HG03439 (cell line): ENCODE data around the gene PRIMPOL.
"Not testable (repeated sequence)": the region's sequence is repeated elsewhere in the genome, so short reads cannot be mapped to it uniquely, and the experiment has no call there.

ENCODE experiments used
- ATAC-seq: cut with Tn5 transposase; IDR thresholded peaks from one replicate; pipeline ENCODE4 v1.9.1; 2021; ENCODE audit warnings: mild to moderate bottlenecking, moderate library complexity; ENCODE audit not compliant: unreplicated experiment

The PRIMPOL gene

GRCh38 chr4:184636897-184637296 lies 12.6 kb upstream of the PRIMPOL start:
- no peak for ATAC-seq

GRCh38 chr4:184641022-184641421 lies 8.5 kb upstream of the PRIMPOL start:
- no peak for ATAC-seq

DNA sequence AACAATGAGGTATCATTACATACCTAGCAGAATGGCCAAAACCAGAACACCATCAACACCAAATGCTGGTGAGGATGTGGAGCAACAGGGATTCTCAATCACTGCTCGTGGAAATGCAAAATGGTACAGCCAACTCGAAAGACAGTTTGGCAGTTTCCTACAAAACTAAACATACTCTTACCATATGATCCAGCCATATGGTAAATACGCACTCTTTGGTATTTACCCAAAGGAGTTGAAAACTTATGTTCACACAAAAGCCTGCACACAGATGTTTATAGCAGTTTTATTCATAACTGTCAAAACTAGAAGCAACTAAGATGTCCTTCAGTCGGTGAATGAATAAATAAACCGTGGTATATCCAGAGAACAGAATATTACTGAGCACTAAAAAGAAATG lies 8.1 kb upstream of the PRIMPOL start:
- ATAC-seq = no peak

- no peak for ATAC-seq
These were observed 5.8 kb upstream of the PRIMPOL start for GRCh38 chr4:184643731-184644130.

GRCh38 chr4:184644553-184645307 lies 4.8 kb upstream of the PRIMPOL start:
- ATAC-seq = no peak

- no peak for ATAC-seq
These were observed 3.5 kb upstream of the PRIMPOL start for GRCh38 chr4:184645904-184646610.

DNA sequence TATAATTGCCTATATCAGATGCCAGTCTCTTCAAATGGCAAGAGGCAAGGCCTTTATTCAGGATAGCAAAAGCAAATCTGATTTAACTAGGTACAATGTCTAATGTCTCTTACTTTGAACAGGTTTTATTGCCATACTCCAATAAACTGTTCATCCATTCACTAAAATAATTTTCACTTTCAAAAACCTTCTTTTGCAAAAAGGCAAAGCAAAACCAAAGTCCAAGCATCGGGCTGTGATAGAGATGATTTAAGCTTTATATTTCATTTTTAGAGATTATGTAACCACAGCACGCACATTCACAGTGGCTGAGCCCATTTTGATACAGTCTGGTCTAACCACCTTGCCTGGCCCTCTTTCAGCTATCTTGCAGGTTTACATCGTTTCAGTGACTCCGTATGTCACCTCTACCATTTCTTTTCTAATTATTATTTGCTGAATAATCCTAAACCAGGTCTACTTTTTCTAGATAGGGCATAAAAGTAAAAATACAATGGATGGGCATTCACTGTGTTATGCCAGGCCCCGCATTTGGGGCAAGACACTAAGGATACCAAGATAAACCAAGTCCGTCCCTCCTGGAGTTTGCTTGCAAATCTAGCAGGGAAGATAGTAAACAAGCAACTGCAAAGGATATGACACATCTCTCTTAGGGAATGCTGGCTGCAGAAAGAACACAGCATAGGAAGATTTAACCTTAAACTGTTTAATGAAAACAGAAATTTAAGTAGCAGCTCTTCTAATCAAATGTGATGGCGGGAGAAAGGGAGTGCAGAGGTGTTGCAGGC lies 2.1 kb upstream of the PRIMPOL start:
- ATAC-seq = no peak

DNA sequence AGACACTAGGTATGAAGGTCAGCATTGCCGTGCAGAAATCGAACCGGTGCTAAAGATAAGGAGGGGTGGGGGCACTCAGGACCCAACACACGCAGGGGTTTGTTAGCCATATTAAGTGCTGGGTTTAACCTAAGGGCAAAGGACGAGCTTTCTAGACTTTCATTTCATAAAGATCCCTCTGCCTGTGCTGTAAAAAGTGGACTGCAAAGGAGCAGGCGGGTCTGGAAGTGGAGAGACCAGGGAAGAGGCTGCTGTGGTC lies 1.6 kb upstream of the PRIMPOL start:
- ATAC-seq = no peak

GRCh38 chr4:184648313-184649025 lies 1.1 kb upstream of the PRIMPOL start:
- peak; percentile 25 for ATAC-seq

DNA sequence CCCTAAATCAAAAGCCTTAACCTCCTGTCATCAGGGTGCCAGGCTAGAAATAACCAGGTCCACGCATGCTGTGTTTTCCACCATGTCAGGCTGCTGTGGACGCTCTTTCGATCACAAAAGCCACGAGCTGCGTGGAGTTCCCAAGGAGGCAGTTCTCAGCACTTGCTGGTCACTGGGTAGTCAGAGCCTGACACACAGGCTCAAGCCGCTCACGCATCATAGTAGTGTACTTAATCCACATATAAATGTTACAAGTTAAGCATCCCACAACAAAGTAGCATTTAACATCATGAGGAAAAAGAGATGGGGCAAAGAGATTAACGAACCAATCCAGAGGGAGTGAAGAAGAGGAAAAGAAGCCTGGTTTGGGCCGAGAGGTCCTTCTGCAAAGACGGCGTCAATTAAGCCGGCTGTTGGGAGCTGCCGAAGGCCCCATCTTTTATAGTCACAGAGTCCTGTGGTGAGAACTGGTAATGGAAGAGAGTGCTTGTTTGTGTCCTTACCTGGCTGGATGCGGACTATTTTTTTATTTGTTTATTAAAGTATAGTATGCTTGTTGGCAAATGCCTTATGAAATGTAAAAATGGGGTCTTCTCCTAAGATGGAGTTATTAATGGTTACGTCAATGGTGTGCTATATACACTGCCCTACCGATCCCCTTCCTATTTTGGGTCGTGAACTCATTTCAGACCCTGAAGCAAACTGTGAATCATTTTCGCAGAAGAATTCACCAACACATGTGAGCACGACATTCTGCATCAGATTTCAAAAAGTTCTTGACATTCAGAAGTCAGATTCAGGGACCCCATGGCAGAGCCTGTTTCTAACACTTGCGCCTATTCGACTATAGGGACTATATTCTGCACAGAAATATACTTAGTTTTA lies 675 bp downstream of the PRIMPOL start:
- peak; percentile 7 for ATAC-seq

DNA sequence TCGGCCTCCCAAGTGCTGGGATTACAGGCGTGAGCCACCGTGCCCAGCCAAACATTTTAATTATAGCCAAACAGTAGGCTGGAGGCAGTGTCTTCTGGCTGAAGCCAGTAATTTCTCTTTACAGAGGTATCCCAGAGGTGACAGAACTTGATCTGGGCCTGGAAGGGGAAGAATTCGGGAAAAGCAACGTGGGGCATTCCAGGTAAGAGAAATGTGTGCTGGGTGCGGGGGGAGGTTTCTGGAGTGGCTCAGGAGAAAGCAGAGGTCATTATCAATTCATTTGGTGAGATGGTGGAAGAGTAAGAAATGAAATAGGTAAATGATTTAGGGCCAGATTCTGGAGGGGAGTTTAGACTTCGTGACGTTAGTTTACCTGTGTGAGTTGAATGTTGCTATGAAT lies 2.4 kb downstream of the PRIMPOL start:
- ATAC-seq = no peak

GRCh38 chr4:184652681-184653080 lies 3.1 kb downstream of the PRIMPOL start:
- not testable (repeated sequence) for ATAC-seq

- ATAC-seq = no peak
These were observed 4.1 kb downstream of the PRIMPOL start for GRCh38 chr4:184653650-184654049.

DNA sequence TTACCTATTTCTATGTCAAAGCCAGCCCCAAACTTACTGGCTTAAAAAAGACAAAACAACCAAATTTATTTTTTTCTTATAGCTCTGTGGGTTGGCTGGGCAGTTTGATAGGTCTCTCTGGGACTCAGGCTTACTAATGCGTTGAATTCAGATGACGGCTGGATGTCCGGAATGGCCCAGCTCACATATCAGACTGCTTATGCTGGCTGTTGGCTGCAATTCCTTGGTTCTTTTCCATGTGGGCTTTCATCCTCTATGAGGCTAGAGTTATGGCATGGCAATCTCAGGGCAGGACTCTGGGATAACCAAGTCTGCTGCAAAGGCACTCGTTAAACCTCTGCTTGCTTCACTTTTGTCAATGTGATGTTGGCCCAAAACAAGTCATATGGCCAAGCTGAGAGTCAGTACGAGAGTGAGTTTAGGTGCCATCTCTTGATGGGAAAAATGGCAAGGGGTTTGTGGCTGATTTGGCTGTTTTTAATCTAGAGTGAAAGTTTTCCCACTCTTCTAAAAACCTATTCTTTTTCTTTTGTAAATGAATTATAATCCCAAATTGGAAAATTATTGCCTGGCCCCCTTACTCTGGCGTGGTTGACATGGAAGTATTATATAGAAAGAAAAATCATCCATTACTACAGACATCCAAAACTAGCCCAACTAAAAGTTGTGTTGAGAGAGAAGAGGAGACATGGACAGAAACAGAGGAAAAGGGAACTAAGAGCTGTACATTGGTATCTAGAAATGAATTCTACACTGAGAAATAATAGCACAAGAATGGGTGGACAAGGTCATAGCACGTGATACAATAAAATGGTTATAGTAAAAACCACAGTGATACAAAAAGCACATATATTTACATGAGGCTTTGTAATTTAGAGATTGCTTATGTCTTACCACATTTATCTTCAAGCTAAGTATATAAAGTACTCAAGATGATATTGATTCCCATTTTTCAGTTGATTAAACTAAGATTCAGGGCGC lies 6.6 kb downstream of the PRIMPOL start:
- ATAC-seq = no peak

DNA sequence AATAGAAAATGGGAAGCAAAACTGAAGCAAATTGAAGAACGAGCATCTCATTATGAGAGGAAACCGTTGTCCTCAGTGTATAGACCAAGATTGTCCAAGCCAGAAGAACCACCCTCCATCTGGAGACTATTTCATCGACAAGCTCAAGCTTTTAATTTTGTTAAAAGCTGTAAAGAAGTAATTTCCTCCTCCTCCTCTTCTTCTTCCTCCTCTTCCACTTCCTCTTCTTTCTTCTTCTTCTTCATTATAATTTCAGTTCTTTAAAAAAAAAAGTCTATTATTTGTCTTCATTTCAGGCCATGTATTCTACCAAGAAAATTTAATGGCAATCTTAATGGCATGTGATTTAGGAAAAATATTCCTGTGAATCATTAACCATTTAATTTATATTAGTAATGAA lies 7.6 kb downstream of the PRIMPOL start:
- ATAC-seq = no peak

GRCh38 chr4:184657820-184658219 lies 8.3 kb downstream of the PRIMPOL start:
- not testable (repeated sequence) for ATAC-seq

GRCh38 chr4:184660978-184661377 lies 11.4 kb downstream of the PRIMPOL start:
- no peak for ATAC-seq

- ATAC-seq = no peak
These were observed 12.7 kb downstream of the PRIMPOL start for GRCh38 chr4:184662236-184662635.
